Inflammatory macrophage treated with lipopolysaccharide for 4 hours (primary cell): Measurements from ENCODE around the gene EIF3A.
"Not testable (repeated sequence)": the region's sequence is repeated elsewhere in the genome, so short reads cannot be mapped to it uniquely, and the experiment has no call there.

Source experiments
- DNase-seq: peaks from one replicate; pipeline ENCODE4 v3.0.0-alpha.2; 2020

EIF3A gene

DNA sequence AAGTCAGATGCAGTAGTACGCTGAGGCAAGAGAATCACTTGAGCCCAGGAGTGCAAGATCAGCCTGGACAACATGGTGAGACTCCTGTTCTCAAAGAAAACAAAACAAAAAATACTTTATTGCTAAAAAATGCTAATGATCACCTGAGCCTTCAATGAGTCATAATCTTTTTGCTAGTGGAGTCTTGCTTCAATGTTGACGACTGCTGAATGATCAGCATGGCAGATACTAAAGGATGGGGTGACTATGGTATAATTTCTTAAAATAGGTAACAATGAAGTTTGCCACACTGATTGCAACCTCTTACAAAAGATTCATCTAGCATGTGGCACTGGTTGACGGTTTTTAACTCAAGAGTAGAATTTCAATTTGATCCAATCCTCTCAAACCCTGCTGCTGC, 28.8 kb downstream of the EIF3A start:
- no peak for DNase-seq

DNA sequence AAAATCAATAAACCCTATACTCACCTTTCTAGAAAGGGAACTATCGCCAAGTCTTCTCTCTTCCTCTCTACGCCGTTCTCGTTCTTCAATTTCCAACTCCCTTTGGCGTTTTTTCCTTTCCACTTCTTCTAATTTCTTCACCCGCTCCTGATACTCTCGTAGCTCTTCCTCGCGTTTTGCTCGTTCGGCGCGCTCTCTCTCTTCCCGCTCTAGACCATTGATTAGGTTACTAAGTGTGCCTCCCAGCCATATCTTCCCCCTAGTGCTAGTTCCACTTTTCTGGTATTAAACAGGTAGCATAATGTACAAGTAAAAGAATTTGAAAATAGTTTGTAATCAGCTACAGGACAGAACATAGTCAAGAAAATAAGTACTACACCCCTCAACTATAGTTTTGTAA, 30.8 kb downstream of the EIF3A start:
- no peak for DNase-seq

DNA sequence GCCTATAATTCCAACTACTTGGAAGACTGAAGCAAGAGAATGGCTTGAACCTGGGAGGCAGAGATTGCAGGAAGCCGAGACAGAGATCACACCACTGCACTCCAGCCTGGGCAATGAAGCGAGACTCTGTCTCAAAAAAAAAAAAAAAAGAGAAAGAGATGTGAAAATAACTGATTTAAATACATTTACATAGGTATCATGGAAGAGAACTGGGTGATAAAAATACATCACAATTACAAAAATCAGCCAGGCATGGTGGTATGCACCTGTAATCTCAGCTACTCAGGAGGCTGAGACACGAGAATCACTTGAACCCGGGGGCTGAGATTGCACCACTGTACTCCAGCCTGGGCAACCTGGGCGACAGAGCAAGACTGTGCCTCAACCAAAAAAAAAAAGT, 31.3 kb downstream of the EIF3A start:
- no peak for DNase-seq

DNA sequence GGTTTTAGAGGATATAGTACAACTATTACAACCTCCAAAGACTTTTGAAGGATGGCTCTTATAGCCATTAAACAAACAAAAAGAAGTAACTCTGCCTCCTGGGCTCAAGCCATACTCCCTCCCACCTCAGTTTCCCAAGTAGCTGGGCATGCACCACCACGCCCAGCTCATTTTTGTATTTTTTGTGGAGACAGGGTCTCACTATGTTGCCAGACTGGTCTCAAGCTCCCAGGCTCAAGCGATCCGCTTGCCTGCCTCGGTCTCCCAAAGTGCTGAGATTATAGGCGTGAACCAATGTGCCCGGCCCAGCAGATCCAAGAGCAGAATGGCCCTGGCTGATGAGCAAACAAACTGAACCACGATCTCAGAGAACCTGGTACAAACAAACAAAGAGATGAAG, 35.1 kb downstream of the EIF3A start:
- no peak for DNase-seq

- no peak for DNase-seq
Observed at GRCh38 chr10:119042169-119042568, 38.4 kb downstream of the EIF3A start.

- DNase-seq = no peak
Observed at GRCh38 chr10:119041326-119041725, 39.3 kb downstream of the EIF3A start.

DNA sequence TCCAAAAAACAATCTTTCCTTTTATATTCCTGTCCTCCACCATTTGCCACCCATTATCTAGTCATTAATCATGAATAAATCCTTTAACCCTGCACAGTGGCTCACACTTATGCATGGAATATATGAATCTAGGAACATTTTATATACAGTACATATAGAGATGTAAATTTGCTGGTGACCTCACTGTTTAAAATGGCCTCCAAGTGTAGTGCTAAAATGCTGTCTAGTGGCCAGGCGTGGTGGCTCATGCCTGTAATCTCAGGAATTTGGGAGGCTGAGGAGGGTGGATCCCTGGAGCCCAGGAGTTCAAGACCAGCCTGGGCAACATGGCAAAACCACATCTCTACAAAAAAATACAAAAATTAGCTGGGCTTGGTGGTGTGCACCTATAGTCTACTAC, 41.5 kb downstream of the EIF3A start:
- DNase-seq = no peak

DNA sequence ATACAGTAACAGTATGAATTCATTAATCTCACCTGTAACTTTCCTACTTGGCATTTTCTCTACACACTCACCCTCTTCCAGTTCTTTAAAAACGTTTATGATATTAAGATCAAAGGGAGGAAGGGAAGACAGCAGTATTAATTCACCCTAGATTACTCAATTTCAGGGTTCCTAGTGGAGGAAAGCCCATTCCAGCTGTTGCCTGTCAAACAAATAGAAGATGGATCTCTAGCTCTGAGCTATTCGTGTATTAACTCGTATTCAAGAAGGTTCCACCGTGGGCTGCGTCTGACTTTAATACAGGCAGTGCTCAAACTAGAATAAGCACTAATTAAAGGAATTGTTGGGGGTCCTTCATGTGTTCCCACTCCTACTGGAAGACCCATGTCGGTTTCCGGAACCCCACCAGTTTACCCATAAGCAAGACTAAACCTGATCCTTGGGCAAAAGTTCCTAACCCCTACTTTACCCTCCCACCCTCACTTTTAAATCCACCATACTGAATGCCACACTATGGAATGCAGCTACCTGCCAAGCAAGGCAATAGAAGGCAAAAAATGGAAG, 49.0 kb downstream of the EIF3A start:
- no peak for DNase-seq

DNA sequence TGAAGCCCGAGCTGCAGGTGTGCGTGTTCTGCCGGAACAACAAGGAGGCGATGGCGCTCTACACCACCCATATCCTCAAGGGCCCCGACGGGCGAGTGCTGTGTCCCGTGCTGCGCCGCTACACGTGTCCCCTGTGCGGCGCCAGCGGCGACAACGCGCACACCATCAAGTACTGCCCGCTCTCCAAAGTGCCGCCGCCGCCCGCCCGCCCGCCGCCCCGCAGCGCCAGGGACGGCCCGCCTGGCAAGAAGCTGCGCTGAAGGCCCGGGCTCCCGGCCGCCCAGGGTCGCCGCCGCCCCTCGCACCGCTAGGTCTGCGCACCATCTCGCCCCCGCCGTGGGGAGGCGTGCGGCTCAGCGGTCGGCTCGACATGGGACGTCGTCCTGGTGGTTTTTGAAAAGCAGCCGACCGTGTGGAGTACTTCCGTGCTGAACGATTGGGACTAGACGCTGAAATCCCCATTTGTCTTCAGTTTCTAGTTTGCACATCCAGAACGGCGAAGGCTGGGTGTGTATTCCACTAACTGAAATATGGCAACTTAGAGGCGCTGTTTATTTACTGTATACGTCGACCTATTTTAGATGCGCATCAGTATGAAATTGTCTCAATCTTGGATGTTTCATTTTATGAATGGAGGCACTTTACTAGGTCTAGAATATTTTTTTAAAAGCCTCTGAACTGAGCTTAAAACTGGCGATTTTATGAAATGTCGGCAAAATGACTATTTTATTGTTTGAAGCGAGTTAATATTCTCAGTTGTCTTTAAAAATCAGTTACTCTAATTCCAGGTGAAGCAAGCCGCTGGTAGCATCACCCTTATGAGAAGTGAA, 50.0 kb downstream of the EIF3A start:
- peak; percentile 70 for DNase-seq

DNA sequence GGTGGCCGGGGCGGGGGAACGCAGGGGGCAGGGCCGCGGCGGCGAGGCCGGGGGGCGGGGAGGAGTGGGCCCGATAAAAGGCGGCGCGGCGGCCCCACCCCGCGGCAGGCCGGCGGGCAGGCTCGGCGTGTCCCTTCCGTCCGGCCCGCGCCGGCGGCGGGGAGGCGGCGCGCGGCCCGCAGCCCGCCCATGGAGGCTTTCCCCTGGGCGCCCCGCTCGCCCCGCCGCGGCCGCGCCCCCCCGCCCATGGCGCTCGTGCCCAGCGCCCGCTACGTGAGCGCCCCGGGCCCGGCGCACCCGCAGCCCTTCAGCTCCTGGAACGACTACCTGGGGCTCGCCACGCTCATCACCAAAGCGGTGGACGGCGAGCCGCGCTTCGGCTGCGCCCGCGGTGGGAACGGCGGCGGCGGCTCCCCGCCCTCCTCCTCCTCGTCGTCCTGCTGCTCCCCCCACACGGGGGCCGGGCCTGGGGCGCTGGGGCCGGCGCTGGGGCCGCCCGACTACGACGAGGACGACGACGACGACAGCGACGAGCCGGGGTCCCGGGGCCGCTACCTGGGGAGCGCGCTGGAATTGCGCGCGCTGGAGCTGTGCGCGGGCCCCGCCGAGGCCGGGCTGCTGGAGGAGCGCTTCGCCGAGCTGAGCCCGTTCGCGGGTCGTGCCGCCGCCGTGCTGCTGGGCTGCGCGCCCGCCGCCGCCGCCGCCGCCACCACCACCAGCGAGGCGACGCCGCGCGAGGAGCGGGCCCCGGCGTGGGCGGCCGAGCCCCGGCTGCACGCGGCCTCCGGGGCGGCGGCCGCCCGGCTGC, 50.8 kb downstream of the EIF3A start, which contains the start of gene NANOS1:
TSS of gene NANOS1 (plus strand) at position 102 of the 808 bp plus-strand sequence. CDS start at position 190, 88 bp downstream.
- no peak for DNase-seq

DNA sequence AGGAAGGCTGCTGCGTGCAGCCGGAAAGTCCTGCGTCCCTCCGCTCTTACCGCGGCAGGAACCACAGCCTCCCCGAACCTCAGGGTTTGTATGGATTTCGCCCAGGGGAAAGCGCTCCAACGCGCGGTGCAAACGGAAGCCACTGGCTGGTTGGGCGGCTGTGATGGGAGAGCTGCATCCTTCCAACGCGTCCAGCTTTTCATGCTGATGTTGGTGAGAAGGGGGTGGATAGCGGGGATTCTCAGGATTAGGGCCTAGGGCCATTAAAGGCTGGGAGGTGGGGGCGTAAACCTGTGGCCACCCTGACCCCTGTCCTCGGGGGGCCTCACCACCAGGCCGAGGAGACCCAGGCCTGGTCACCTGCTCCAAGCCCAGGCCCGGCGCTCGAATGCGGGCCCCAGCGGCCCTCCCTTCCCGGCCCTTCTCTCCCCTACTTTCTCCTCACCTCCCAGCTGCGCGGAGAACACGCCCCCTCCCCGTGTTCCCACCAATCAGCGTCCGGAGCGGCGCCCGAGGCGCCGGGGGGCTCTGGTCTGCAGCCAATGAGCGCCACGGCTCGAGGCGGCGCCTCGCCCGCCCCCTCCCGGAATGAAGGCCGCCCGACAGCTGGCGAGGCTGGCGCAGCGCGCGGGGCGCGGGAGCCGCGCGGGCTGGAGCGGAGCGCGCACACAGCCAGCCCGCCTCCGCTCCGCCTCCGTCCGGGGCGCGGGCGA, 51.6 kb downstream of the EIF3A start:
- peak; percentile 86 for DNase-seq

DNA sequence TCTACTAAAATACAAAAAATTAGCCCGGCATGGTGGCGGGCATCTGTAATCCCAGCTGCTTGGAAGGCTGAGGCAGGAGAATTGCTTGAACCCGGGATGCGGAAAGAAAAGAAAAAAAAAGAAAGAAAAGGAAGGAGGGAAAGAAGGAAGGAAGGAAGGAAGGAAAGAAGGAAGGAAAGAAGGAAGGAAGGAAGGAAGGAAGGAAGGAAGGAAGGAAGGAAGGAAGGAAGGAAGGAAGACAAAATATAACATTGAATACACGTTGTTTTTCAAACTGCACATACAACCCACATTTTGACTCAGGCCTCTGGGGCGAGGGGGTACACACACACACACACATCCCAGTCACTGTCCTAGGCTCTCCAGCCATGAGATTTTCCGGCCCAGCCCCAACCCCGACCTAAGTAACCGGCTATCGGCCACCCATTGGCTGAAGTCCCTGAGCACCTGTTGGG, 52.1 kb downstream of the EIF3A start:
- not testable (repeated sequence) for DNase-seq

DNA sequence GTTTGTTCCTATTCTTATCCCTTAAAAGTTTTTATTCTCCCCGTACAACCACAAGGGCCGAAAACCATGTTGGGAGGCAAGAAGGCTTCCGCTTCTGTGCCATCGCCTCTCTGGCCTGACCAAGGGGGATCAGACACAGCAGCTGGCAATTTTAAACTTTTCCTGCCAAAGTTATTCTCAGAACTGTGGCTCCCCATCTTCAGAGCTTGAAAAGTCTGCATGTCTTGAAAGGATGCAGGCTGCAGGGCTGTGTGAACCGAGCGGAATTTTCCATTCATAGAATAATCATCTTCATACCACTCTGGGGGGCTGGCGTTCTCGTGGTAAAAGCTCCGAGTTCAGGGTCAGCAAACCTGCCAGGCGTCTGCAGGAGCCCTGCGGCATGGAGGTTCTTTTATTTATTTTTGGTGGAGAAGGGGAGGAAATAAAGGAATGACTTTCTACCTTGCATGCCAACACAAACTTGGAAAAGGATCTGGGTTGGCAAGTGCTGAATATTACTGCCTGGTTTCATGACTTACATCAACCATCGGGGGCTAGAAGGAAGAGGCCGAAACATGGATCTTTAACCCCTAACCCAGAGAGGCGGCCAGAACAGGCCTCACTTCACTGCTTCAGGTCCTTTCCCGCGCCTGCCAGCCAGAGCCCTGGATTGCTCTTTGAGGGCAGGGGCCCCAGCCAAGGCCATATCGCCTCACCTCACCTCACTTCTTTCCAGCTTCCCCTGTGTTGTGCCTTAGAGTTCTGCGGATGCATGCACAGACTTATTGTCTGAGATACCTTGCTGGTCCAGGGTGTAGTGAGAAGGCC, 54.1 kb downstream of the EIF3A start:
- DNase-seq = no peak

GRCh38 chr10:119025776-119026175, 54.8 kb downstream of the EIF3A start:
- no peak for DNase-seq

DNA sequence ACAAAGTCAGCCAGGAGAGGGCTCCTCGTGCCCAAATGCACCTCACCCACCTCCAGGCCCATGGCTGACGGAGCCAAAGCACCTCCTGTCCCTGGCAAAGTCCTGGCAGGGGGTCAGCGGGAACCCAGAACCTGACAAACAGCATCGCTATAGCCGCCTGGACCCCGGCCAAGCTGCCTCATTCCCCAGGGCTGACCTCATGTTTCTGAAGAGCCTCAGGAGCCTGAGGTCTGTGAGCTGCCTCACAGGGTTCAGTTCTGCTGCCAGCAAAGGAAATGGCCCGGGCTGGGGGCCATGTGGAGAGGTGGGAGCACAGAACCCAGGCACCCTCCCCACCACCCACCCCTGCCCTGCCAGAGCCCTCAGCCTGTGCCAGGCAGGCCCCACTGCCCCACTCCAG, 55.3 kb downstream of the EIF3A start:
- DNase-seq = no peak

GRCh38 chr10:119024882-119025281, 55.7 kb downstream of the EIF3A start:
- no peak for DNase-seq

- no peak for DNase-seq
Observed at GRCh38 chr10:119023553-119023868, 57.1 kb downstream of the EIF3A start.

DNA sequence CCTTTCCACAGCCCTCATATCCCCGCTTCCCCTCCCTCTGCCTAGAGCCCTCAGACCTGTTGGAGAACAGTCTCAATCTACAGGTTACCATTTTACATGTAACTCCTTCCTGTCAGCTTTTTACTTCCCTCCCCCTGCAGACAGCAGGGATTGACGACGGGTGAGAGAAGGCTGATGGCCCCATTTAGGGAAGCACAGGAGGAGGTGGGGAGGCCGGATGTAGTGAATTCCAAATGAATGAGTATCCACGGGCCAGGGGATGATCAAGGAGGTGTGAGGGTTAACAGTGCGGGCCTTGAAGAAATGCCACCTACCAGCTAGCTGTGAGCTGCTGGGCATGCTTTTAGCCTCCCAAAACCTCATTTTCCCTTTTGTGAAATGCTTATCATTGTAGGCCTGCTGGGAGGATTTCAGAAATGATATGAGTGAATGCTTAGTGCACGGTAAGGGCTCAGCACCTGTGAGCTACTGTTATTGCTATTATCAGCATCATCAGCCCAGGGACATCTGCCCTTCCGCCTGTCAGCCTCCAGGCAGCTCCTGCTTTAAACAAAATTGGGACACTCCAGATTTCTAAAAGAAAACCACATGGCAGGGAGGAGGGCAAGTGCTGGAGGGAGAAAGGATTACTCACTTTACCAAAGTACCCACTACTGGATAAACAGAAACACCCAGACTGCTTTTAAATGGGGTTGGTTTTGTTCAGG, 57.6 kb downstream of the EIF3A start:
- no peak for DNase-seq

DNA sequence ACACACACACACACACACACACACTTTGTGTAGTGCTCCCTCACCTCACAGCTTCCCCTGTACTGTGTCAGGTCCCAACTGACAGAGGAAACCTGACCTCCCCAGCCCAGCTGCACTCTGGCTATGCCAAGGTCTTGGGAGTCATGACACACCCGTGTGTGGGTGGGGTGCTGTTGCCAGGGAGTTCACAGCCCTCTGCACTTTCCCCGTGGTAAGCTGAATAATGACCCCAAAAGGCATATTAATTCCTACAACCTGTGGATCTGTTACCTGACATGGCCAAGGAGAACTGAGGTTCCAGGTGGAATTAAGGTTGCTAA, 60.0 kb downstream of the EIF3A start:
- peak; percentile 46 for DNase-seq

DNA sequence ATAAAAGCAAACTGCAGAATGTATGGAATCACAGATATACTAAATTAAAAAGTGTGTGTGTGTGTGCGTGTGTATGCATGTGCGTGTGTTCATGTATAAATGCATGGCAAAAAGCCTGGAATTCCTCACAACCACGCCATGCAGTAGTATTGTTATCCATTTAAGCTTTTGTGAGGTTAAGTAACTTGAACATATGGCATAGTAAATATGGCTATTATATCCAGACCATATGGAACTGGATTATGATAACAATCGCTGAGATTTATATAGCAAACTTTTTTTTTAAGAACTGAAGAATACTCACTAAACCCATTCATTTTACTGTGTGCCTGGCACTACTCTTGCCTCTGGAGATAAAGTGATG, 73.4 kb downstream of the EIF3A start:
- DNase-seq = no peak

DNA sequence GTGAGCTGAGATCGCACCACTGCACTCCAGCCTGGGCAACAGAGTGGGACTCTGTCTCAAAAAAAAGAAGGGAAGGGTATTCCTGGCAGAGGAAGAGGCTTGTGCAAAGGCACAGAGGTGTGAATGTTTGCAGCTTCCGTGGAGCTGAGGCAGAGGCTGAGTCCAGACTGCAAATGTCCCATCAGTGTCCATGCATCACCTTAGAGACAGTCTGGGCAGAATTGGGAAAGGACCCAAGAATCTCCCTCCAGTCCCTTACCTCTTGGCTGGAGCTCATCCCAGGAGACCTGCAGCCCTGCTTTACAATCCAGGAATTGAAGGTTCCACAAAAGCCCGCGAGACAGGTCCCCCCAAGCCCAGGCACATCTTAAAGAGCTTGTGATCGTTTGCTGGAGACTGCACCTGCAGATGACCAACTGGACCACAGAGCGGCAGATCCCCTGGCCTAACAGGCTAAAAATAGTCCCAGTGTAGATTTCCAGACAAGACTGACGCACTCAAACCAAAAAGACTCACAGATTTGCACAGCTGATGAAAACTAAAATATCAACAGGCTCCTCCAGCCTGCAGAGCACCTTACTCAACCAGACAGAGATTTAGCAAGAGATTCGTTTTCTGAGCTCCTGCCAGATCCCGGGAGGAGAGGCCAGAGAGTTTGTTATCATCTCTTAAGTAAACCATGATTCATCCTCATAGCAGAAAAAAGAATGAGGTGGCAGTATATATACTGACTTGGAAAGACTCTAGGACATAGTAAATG, 74.0 kb downstream of the EIF3A start:
- peak; percentile 14 for DNase-seq
